PC-9 (cell line): Measurements from ENCODE around the gene HNRNPA1L2.

ENCODE experiments used
- EZH2 ChIP-seq: fragments of 200-600 bp; sonication (generic); IDR thresholded peaks from 2 replicates; pipeline ENCODE4 v1.8.0; 2017; ENCODE audit warnings: antibody characterized with exemption, low read depth
- TF ChIP-seq, protein P1 (sequence below): fragments of 200-600 bp; sonication (generic); conservative IDR thresholded peaks from 2 replicates; pipeline ENCODE4 v1.6.1; 2017; ENCODE audit warnings: mixed run types, antibody characterized with exemption, mild to moderate bottlenecking, moderate library complexity

DNA sequence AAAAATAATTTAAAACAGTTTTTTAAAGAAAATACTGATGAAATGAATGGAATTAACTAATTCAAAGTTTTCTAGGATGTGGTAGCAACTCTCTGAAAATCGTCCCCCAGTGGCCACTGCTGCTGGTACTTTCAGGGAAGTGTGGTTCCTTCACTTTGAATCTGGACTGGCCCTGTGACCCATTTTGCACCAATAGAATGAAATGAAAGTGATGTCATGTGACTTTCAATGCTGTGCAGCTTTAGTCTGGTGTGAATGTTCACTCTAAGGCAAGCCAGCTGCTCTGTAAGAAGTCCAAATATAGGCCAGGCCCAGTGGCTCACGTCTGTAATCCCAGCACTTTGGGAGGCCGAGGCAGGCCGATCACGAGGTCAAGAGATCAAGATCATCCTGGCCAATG, 26.4 kb upstream of the HNRNPA1L2 start:
- TF ChIP-seq, protein P1, sequence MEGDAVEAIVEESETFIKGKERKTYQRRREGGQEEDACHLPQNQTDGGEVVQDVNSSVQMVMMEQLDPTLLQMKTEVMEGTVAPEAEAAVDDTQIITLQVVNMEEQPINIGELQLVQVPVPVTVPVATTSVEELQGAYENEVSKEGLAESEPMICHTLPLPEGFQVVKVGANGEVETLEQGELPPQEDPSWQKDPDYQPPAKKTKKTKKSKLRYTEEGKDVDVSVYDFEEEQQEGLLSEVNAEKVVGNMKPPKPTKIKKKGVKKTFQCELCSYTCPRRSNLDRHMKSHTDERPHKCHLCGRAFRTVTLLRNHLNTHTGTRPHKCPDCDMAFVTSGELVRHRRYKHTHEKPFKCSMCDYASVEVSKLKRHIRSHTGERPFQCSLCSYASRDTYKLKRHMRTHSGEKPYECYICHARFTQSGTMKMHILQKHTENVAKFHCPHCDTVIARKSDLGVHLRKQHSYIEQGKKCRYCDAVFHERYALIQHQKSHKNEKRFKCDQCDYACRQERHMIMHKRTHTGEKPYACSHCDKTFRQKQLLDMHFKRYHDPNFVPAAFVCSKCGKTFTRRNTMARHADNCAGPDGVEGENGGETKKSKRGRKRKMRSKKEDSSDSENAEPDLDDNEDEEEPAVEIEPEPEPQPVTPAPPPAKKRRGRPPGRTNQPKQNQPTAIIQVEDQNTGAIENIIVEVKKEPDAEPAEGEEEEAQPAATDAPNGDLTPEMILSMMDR = no peak
- no peak for TF ChIP-seq EZH2
